WTC11 (cell line): Measurements from ENCODE around the gene MLN. TPM values are rescaled to one million over a fixed set of nuclear protein-coding genes. Genes with fewer than 3 reads are reported as not detected.

Experiments
- ATAC-seq: fragments of 200-7000 bp; cut with Tn5 transposase; 2 replicates; pipeline ENCODE4 v1.10.0; 2021; ENCODE audit warnings: mild to moderate bottlenecking, moderate library complexity
- CTCF ChIA-PET: fragments of 300-600 bp; sonication (Branson Sonifier 250); formaldehyde crosslinking; loops from one replicate; lab custom pipeline; 2021; ENCODE audit warnings: antibody characterized with exemption; lab: Charles Lee
- POLR2A ChIA-PET: fragments of 350-600 bp; sonication (Branson Sonifier 250); formaldehyde crosslinking; loops from one replicate; lab custom pipeline; 2021; ENCODE audit warnings: antibody characterized with exemption; lab: Charles Lee
- DNase-seq: peaks from one replicate; pipeline ENCODE4 v3.0.0; 2021; ENCODE audit warnings: low spot score
- H3K27ac Mint-ChIP-seq: 2 replicates; pipeline ENCODE4 v1.8.0; 2021; ENCODE audit warnings: mixed read lengths
- H3K27me3 Mint-ChIP-seq: 2 replicates; pipeline ENCODE4 v1.8.0; 2021; ENCODE audit warnings: low read depth, mild to moderate bottlenecking, moderate library complexity, mixed read lengths
- H3K36me3 Mint-ChIP-seq: 2 replicates; pipeline ENCODE4 v1.8.0; 2021; ENCODE audit warnings: mixed read lengths
- H3K4me1 Mint-ChIP-seq: 2 replicates; pipeline ENCODE4 v1.8.0; 2022; ENCODE audit warnings: mixed read lengths
- H3K4me3 Mint-ChIP-seq: 2 replicates; pipeline ENCODE4 v1.8.0; 2021; ENCODE audit warnings: mild to moderate bottlenecking, moderate library complexity, mixed read lengths
- H3K9me3 Mint-ChIP-seq: 2 replicates; pipeline ENCODE4 v1.8.0; 2021; ENCODE audit warnings: mixed read lengths
- E2F1 ChIP-seq: sonication (generic); formaldehyde crosslinking; IDR thresholded peaks from 2 replicates; pipeline ENCODE4 v1.8.0; 2022; ENCODE audit warnings: mild to moderate bottlenecking, missing genetic modification reagents
- EMX1 ChIP-seq: fragments of 250-450 bp; sonication (Bioruptor Pico); IDR thresholded peaks from 2 replicates; pipeline ENCODE4 v1.8.0; 2021; ENCODE audit warnings: mild to moderate bottlenecking
- ETV6 ChIP-seq: sonication (generic); formaldehyde crosslinking; IDR thresholded peaks from 2 replicates; pipeline ENCODE4 v1.8.1; 2022; ENCODE audit warnings: mild to moderate bottlenecking, missing genetic modification reagents
- MYBL2 ChIP-seq: sonication (generic); formaldehyde crosslinking; IDR thresholded peaks from 2 replicates; pipeline ENCODE4 v1.8.1; 2023; ENCODE audit warnings: mild to moderate bottlenecking, moderate library complexity, missing genetic modification reagents
- RELA ChIP-seq: sonication (generic); formaldehyde crosslinking; IDR thresholded peaks from 2 replicates; pipeline ENCODE4 v1.8.1; 2022; ENCODE audit warnings: missing genetic modification reagents, mild to moderate bottlenecking, borderline replicate concordance
- RORB ChIP-seq: fragments of 250-450 bp; sonication (Bioruptor Pico); IDR thresholded peaks from 2 replicates; pipeline ENCODE4 v1.9.0; 2021; ENCODE audit warnings: mild to moderate bottlenecking
- SOX15 ChIP-seq: fragments of 250-450 bp; sonication (Bioruptor Pico); IDR thresholded peaks from 2 replicates; pipeline ENCODE4 v1.9.0; 2021; ENCODE audit warnings: mild to moderate bottlenecking
- TP53 ChIP-seq: sonication (generic); formaldehyde crosslinking; IDR thresholded peaks from 2 replicates; pipeline ENCODE4 v1.8.1; 2023; ENCODE audit warnings: mild to moderate bottlenecking, missing genetic modification reagents
- ZBTB21 ChIP-seq: sonication (generic); formaldehyde crosslinking; IDR thresholded peaks from 2 replicates; pipeline ENCODE4 v1.8.1; 2023; ENCODE audit warnings: mild to moderate bottlenecking, missing genetic modification reagents, borderline replicate concordance
- ZNF138 ChIP-seq: sonication (generic); formaldehyde crosslinking; conservative IDR thresholded peaks from 2 replicates; pipeline ENCODE4 v1.8.1; 2022; ENCODE audit warnings: mild to moderate bottlenecking, moderate library complexity, missing genetic modification reagents
- ZNF232 ChIP-seq: sonication (generic); formaldehyde crosslinking; IDR thresholded peaks from 2 replicates; pipeline ENCODE4 v1.8.0; 2022; ENCODE audit warnings: mild to moderate bottlenecking, missing genetic modification reagents
- total RNA-seq: library from RNA; stranded (reverse); gene quantifications from 3 replicates; pipeline ENCODE4 v1.2.3, GENCODE V29; 2021
- TF ChIP-seq, protein P1 (sequence below): sonication (generic); formaldehyde crosslinking; IDR thresholded peaks from 2 replicates; pipeline ENCODE4 v1.8.0; 2023; ENCODE audit warnings: missing genetic modification reagents, mild to moderate bottlenecking, borderline replicate concordance
- TF ChIP-seq, protein P2 (sequence below): fragments of 250-450 bp; sonication (Bioruptor Pico); IDR thresholded peaks from 2 replicates; pipeline ENCODE4 v1.9.0; 2021; ENCODE audit warnings: mild to moderate bottlenecking, borderline replicate concordance
- TF ChIP-seq, protein P3 (sequence below): sonication (generic); formaldehyde crosslinking; IDR thresholded peaks from 2 replicates; pipeline ENCODE4 v1.8.1; 2022; ENCODE audit warnings: low read depth, missing genetic modification reagents, borderline replicate concordance
- TF ChIP-seq, protein P4 (sequence below): sonication (generic); formaldehyde crosslinking; IDR thresholded peaks from 2 replicates; pipeline ENCODE4 v1.8.0; 2022; ENCODE audit warnings: mild to moderate bottlenecking, missing genetic modification reagents
- TF ChIP-seq, protein P5 (sequence below): sonication (generic); formaldehyde crosslinking; IDR thresholded peaks from 2 replicates; pipeline ENCODE4 v1.8.0; 2023; ENCODE audit warnings: mild to moderate bottlenecking, missing genetic modification reagents

Gene MLN
- total RNA-seq, 1 experiment from 2014 or later = not detected

GRCh38 chr6:33756211-33756954 is 47.4 kb downstream of the MLN start (continued):
- TF ChIP-seq, protein P1, sequence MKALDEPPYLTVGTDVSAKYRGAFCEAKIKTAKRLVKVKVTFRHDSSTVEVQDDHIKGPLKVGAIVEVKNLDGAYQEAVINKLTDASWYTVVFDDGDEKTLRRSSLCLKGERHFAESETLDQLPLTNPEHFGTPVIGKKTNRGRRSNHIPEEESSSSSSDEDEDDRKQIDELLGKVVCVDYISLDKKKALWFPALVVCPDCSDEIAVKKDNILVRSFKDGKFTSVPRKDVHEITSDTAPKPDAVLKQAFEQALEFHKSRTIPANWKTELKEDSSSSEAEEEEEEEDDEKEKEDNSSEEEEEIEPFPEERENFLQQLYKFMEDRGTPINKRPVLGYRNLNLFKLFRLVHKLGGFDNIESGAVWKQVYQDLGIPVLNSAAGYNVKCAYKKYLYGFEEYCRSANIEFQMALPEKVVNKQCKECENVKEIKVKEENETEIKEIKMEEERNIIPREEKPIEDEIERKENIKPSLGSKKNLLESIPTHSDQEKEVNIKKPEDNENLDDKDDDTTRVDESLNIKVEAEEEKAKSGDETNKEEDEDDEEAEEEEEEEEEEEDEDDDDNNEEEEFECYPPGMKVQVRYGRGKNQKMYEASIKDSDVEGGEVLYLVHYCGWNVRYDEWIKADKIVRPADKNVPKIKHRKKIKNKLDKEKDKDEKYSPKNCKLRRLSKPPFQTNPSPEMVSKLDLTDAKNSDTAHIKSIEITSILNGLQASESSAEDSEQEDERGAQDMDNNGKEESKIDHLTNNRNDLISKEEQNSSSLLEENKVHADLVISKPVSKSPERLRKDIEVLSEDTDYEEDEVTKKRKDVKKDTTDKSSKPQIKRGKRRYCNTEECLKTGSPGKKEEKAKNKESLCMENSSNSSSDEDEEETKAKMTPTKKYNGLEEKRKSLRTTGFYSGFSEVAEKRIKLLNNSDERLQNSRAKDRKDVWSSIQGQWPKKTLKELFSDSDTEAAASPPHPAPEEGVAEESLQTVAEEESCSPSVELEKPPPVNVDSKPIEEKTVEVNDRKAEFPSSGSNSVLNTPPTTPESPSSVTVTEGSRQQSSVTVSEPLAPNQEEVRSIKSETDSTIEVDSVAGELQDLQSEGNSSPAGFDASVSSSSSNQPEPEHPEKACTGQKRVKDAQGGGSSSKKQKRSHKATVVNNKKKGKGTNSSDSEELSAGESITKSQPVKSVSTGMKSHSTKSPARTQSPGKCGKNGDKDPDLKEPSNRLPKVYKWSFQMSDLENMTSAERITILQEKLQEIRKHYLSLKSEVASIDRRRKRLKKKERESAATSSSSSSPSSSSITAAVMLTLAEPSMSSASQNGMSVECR (CRISPR knock-in tag) = no peak
- TF ChIP-seq EMX1 (CRISPR knock-in tag) = no peak
- no peak for TF ChIP-seq SOX15 (CRISPR knock-in tag)
- no peak for TF ChIP-seq ZBTB21 (CRISPR knock-in tag)
- no peak for TF ChIP-seq TP53
- TF ChIP-seq RORB = no peak
- no peak for TF ChIP-seq E2F1
- TF ChIP-seq, protein P2, sequence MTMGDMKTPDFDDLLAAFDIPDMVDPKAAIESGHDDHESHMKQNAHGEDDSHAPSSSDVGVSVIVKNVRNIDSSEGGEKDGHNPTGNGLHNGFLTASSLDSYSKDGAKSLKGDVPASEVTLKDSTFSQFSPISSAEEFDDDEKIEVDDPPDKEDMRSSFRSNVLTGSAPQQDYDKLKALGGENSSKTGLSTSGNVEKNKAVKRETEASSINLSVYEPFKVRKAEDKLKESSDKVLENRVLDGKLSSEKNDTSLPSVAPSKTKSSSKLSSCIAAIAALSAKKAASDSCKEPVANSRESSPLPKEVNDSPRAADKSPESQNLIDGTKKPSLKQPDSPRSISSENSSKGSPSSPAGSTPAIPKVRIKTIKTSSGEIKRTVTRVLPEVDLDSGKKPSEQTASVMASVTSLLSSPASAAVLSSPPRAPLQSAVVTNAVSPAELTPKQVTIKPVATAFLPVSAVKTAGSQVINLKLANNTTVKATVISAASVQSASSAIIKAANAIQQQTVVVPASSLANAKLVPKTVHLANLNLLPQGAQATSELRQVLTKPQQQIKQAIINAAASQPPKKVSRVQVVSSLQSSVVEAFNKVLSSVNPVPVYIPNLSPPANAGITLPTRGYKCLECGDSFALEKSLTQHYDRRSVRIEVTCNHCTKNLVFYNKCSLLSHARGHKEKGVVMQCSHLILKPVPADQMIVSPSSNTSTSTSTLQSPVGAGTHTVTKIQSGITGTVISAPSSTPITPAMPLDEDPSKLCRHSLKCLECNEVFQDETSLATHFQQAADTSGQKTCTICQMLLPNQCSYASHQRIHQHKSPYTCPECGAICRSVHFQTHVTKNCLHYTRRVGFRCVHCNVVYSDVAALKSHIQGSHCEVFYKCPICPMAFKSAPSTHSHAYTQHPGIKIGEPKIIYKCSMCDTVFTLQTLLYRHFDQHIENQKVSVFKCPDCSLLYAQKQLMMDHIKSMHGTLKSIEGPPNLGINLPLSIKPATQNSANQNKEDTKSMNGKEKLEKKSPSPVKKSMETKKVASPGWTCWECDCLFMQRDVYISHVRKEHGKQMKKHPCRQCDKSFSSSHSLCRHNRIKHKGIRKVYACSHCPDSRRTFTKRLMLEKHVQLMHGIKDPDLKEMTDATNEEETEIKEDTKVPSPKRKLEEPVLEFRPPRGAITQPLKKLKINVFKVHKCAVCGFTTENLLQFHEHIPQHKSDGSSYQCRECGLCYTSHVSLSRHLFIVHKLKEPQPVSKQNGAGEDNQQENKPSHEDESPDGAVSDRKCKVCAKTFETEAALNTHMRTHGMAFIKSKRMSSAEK (CRISPR knock-in tag) = no peak

GRCh38 chr6:33755070-33755869 is 48.5 kb downstream of the MLN start:
- H3K36me3 Mint-ChIP-seq = no peaks in the 10 kb centered on the region
- no peak overlapping the region for H3K4me3 Mint-ChIP-seq
- no peak for DNase-seq
- CTCF ChIA-PET = interaction anchor here (1.1 to 2.9 kb wide), 3 partner anchors 9 to 16 kb away, joined by 3 to 7 read pairs (median 4); no protein-coding TSS in a partner anchor
- H3K9me3 Mint-ChIP-seq = no peaks in the 10 kb centered on the region
- no peaks in the 10 kb centered on the region; the same call in 1 of the 2 replicates for H3K27me3 Mint-ChIP-seq
- POLR2A ChIA-PET = no interaction called here
- H3K4me1 Mint-ChIP-seq = peaks cover 7% of the 10 kb centered on the region; the same call in 1 of the 2 replicates
- no peak overlapping the region for H3K27ac Mint-ChIP-seq
- ATAC-seq = no peak
- TF ChIP-seq, protein P3, sequence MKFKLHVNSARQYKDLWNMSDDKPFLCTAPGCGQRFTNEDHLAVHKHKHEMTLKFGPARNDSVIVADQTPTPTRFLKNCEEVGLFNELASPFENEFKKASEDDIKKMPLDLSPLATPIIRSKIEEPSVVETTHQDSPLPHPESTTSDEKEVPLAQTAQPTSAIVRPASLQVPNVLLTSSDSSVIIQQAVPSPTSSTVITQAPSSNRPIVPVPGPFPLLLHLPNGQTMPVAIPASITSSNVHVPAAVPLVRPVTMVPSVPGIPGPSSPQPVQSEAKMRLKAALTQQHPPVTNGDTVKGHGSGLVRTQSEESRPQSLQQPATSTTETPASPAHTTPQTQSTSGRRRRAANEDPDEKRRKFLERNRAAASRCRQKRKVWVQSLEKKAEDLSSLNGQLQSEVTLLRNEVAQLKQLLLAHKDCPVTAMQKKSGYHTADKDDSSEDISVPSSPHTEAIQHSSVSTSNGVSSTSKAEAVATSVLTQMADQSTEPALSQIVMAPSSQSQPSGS (CRISPR knock-in tag) = no peak
- TF ChIP-seq ZNF138 (CRISPR knock-in tag) (no peak), ETV6 (CRISPR knock-in tag) (no peak), E2F1 (no peak), ZNF232 (CRISPR knock-in tag) (no peak), MYBL2 (CRISPR knock-in tag) (no peak), RELA (CRISPR knock-in tag) (no peak)
- TF ChIP-seq, protein P4, sequence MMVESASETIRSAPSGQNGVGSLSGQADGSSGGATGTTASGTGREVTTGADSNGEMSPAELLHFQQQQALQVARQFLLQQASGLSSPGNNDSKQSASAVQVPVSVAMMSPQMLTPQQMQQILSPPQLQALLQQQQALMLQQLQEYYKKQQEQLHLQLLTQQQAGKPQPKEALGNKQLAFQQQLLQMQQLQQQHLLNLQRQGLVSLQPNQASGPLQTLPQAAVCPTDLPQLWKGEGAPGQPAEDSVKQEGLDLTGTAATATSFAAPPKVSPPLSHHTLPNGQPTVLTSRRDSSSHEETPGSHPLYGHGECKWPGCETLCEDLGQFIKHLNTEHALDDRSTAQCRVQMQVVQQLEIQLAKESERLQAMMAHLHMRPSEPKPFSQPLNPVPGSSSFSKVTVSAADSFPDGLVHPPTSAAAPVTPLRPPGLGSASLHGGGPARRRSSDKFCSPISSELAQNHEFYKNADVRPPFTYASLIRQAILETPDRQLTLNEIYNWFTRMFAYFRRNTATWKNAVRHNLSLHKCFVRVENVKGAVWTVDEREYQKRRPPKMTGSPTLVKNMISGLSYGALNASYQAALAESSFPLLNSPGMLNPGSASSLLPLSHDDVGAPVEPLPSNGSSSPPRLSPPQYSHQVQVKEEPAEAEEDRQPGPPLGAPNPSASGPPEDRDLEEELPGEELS (CRISPR knock-in tag) = no peak
- TF ChIP-seq, protein P5, sequence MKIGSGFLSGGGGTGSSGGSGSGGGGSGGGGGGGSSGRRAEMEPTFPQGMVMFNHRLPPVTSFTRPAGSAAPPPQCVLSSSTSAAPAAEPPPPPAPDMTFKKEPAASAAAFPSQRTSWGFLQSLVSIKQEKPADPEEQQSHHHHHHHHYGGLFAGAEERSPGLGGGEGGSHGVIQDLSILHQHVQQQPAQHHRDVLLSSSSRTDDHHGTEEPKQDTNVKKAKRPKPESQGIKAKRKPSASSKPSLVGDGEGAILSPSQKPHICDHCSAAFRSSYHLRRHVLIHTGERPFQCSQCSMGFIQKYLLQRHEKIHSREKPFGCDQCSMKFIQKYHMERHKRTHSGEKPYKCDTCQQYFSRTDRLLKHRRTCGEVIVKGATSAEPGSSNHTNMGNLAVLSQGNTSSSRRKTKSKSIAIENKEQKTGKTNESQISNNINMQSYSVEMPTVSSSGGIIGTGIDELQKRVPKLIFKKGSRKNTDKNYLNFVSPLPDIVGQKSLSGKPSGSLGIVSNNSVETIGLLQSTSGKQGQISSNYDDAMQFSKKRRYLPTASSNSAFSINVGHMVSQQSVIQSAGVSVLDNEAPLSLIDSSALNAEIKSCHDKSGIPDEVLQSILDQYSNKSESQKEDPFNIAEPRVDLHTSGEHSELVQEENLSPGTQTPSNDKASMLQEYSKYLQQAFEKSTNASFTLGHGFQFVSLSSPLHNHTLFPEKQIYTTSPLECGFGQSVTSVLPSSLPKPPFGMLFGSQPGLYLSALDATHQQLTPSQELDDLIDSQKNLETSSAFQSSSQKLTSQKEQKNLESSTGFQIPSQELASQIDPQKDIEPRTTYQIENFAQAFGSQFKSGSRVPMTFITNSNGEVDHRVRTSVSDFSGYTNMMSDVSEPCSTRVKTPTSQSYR (CRISPR knock-in tag) = no peak
